Glomerular visceral epithelial cell (primary cell): ENCODE results near the gene PRR5L.

Experiments
- DNase-seq: peaks from one replicate; pipeline ENCODE4 v3.0.0-alpha.2; 2016; ENCODE audit errors: extremely low spot score

PRR5L gene

GRCh38 chr11:36376888-36377758, 81.0 kb downstream of the PRR5L start:
- peak; percentile 65 for DNase-seq

GRCh38 chr11:36377759-36378564, 81.9 kb downstream of the PRR5L start:
- DNase-seq, result no peak

- no peak for DNase-seq
Observed at GRCh38 chr11:36379653-36380052, 83.6 kb downstream of the PRR5L start.

- DNase-seq, result no peak
Observed at GRCh38 chr11:36380296-36381014, 84.4 kb downstream of the PRR5L start.

- no peak for DNase-seq
Observed at GRCh38 chr11:36381015-36381360, 84.9 kb downstream of the PRR5L start.

GRCh38 chr11:36383195-36383594, 87.1 kb downstream of the PRR5L start:
- DNase-seq, result no peak

GRCh38 chr11:36385121-36385970, 89.3 kb downstream of the PRR5L start:
- DNase-seq, result no peak

- DNase-seq, result no peak
Observed at GRCh38 chr11:36386411-36386810, 90.3 kb downstream of the PRR5L start.

GRCh38 chr11:36388071-36388470, 92.0 kb downstream of the PRR5L start:
- no peak for DNase-seq

GRCh38 chr11:36388951-36389350, 92.9 kb downstream of the PRR5L start:
- DNase-seq, result no peak

- peak; percentile 10 for DNase-seq
Observed at GRCh38 chr11:36389811-36390210, 93.7 kb downstream of the PRR5L start.

- no peak for DNase-seq
Observed at GRCh38 chr11:36390963-36391471, 94.9 kb downstream of the PRR5L start.

GRCh38 chr11:36392196-36392595, 96.1 kb downstream of the PRR5L start:
- DNase-seq, result no peak

- no peak for DNase-seq
Observed at GRCh38 chr11:36394056-36394455, 98.0 kb downstream of the PRR5L start.

- no peak for DNase-seq
Observed at GRCh38 chr11:36394926-36395325, 98.8 kb downstream of the PRR5L start.

GRCh38 chr11:36395978-36396736, 100.1 kb downstream of the PRR5L start:
- DNase-seq, result no peak

GRCh38 chr11:36398231-36398953, 102.3 kb downstream of the PRR5L start:
- no peak for DNase-seq

GRCh38 chr11:36399236-36399635, 103.1 kb downstream of the PRR5L start:
- DNase-seq, result no peak

GRCh38 chr11:36399745-36400144, 103.7 kb downstream of the PRR5L start:
- DNase-seq, result no peak
